Lower lobe of right lung (tissue), 2 donors: ENCODE results near the gene GRIK5. TPM values are rescaled to one million over a fixed set of nuclear protein-coding genes. Genes with fewer than 3 reads are reported as not detected.
A peak's percentile ranks its signal among the peaks of the same experiment; 100 is the strongest.

Source experiments
- ATAC-seq, 2 donors: fragments of 200-7000 bp; cut with Tn5 transposase; one replicate each; pipeline ENCODE4 v1.9.1; 2020 to 2022; ENCODE audit warnings: mild to moderate bottlenecking in 2 of 2, moderate library complexity in 2 of 2
- DNase-seq: peaks from one replicate; pipeline ENCODE4 v3.0.0-alpha.2; 2020
- H3K27ac ChIP-seq: fragments of 200-600 bp; one replicate; pipeline ENCODE4 v1.8.0; 2022
- H3K27me3 ChIP-seq: fragments of 200-600 bp; one replicate; pipeline ENCODE4 v1.8.0; 2022; ENCODE audit warnings: low read depth
- H3K36me3 ChIP-seq: fragments of 200-600 bp; one replicate; pipeline ENCODE4 v1.8.0; 2022; ENCODE audit warnings: mild to moderate bottlenecking
- H3K4me1 ChIP-seq: fragments of 200-600 bp; one replicate; pipeline ENCODE4 v1.8.0; 2022
- H3K4me3 ChIP-seq: fragments of 200-600 bp; one replicate; pipeline ENCODE4 v1.8.0; 2022; ENCODE audit warnings: mild to moderate bottlenecking
- H3K9me3 ChIP-seq: fragments of 200-600 bp; one replicate; pipeline ENCODE4 v1.8.0; 2022
- CTCF ChIP-seq: fragments of 200-600 bp; IDR thresholded peaks from one replicate; pipeline ENCODE4 v1.8.0; 2022; ENCODE audit warnings: antibody characterized with exemption, mild to moderate bottlenecking
- intact Hi-C: fragments of 100-400 bp; cut with DNase I; formaldehyde crosslinking; loops from one replicate; pipeline ENCODE4 v1.11.0; 2022
- total RNA-seq: library from RNA; stranded (reverse); fragmentation: NEBNext Ultra II Directional; extraction: Animal tissue kit (Norgen Biotek cat#: 25700); gene quantifications from one replicate; pipeline ENCODE4 v1.2.1, GENCODE V29; 2021
- donor health status: DM: no; HTN: yes; CAD: no; lungs with severe emphysema.

Gene GRIK5
- total RNA-seq, 1 donor from 2014 or later = 0.41 TPM

- Histone ChIP-seq H3K36me3 (no peaks in the 10 kb centered on the region), H3K9me3 (no peaks in the 10 kb centered on the region), H3K27ac (no peak overlapping the region), H3K27me3 (peaks cover 17% of the 10 kb centered on the region), H3K4me1 (no peaks in the 10 kb centered on the region), H3K4me3 (no peak overlapping the region)
- intact Hi-C loops = no loop called here
- DNase-seq = no peak
- no peak for ATAC-seq
- TF ChIP-seq CTCF = no peak
Observed at GRCh38 chr19:41969772-41970458, 100.1 kb downstream of the GRIK5 start.

GRCh38 chr19:41968751-41969595, 101.0 kb downstream of the GRIK5 start:
- intact Hi-C loops = no loop called here
- Histone ChIP-seq H3K27me3 (peaks cover 17% of the 10 kb centered on the region), H3K27ac (no peak overlapping the region), H3K9me3 (no peaks in the 10 kb centered on the region), H3K4me3 (no peak overlapping the region), H3K4me1 (no peaks in the 10 kb centered on the region), H3K36me3 (no peaks in the 10 kb centered on the region)
- ATAC-seq (no peak), DNase-seq (no peak)
- TF ChIP-seq CTCF = no peak

GRCh38 chr19:41967054-41967783, 102.8 kb downstream of the GRIK5 start:
- intact Hi-C loops = no loop called here
- H3K4me3 ChIP-seq = no peak overlapping the region
- no peak for TF ChIP-seq CTCF
- H3K36me3 ChIP-seq = no peaks in the 10 kb centered on the region
- DNase-seq = no peak
- H3K27ac ChIP-seq = no peak overlapping the region
- ATAC-seq = peak; percentile 13 to 39
- H3K4me1 ChIP-seq = no peaks in the 10 kb centered on the region
- H3K9me3 ChIP-seq = no peaks in the 10 kb centered on the region
- peaks cover 17% of the 10 kb centered on the region for H3K27me3 ChIP-seq

GRCh38 chr19:41965106-41965505, 104.9 kb downstream of the GRIK5 start:
- ATAC-seq (no peak), DNase-seq (no peak)
- intact Hi-C loops = no loop called here
- Histone ChIP-seq H3K9me3 (no peaks in the 10 kb centered on the region), H3K27ac (no peak overlapping the region), H3K36me3 (no peaks in the 10 kb centered on the region), H3K27me3 (peaks cover 17% of the 10 kb centered on the region), H3K4me1 (no peaks in the 10 kb centered on the region), H3K4me3 (no peak overlapping the region)
- no peak for TF ChIP-seq CTCF

- intact Hi-C loops = no loop called here
- DNase-seq (no peak), ATAC-seq (no peak)
- Histone ChIP-seq H3K27me3 (peaks cover 4% of the 10 kb centered on the region), H3K36me3 (peaks cover 10% of the 10 kb centered on the region), H3K4me1 (peaks cover 20% of the 10 kb centered on the region), H3K9me3 (no peaks in the 10 kb centered on the region), H3K4me3 (no peak overlapping the region), H3K27ac (no peak overlapping the region)
- TF ChIP-seq CTCF = no peak
Observed at GRCh38 chr19:41960973-41961372, 109.0 kb downstream of the GRIK5 start.
